ENCODE data around the gene OR8B4.
"Not testable (repeated sequence)": the region's sequence is repeated elsewhere in the genome, so short reads cannot be mapped to it uniquely, and the experiment has no call there.

The OR8B4 gene

GRCh38 chr11:124403186-124403585 lies 21.5 kb downstream of the OR8B4 start:
- DNase-seq, result not testable (repeated sequence)

- peak; percentile 76 for DNase-seq
Measured at GRCh38 chr11:124402326-124402922, 22.2 kb downstream of the OR8B4 start.

GRCh38 chr11:124398924-124399323 lies 25.7 kb downstream of the OR8B4 start, which contains the start of gene OR8B3:
Gene OR8B3, minus strand, starts transcription at chr11:124399024. Its CDS starts 1,673 bp downstream, at chr11:124397351.
- DNase-seq, result no peak

DNA sequence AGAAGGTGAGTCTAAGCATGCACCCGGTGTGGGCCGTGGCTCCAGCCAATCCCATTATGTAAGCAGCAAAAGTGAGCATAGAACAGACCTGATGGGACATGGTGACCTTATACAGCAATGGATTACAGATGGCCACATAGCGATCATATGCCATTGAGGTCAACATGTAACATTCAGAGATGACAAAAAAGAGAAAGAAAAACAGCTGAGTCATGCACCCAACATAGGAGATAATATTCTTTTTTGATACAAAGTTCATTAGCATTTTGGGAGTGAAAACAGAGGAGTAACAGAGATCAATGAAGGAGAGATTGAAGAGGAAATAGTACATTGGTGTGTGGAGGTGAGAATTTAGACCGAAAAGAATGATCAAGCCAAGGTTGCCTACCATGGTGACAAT lies 27.8 kb downstream of the OR8B4 start:
- not testable (repeated sequence) for DNase-seq

DNA sequence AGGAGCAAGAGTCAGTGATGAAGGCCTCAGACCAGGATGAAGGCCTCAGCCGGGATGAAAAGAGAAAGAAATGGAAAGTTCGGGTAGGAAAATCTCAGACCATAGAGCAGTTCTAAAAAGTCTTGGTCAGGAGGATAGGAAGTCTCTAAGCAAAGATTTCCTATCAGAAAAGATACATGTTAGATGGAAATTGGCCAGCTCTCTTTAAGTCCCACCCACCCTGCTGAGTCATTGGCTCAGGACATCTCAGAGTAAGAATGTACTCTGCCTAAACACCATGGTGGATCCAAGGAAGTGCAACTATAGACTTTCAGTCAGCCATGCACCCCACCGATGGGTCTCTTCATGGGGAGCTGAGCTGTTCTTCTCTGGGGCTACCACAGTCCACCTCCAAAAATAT lies 30.3 kb downstream of the OR8B4 start:
- DNase-seq, result no peak

- DNase-seq, result no peak
Measured at GRCh38 chr11:124384399-124384798, 40.3 kb downstream of the OR8B4 start, which contains the start of gene OR8B2. Gene OR8B2, minus strand, starts transcription at chr11:124384499. Its CDS starts 1,156 bp downstream, at chr11:124383343.

- not testable (repeated sequence) for DNase-seq
Measured at GRCh38 chr11:124382857-124383256, 41.8 kb downstream of the OR8B4 start.

DNA sequence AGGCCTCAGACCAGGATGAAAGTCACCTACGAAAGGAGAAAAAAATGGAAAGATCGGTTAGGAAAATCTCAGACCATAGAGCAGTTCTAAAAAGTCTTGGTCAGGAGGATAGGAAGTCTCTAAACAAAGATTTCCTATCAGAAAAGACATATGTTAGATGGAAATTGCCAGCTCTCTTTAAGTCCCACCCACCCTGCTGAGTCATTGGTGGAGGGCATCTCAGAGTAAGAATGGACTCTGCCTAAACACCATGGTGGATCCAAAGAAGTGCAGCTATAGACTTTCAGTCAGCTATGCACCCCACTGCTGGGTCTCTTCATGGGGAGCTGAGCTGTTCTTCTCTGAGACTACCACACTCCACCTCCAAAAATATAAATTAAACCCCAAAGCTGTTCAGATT lies 44.1 kb downstream of the OR8B4 start:
- DNase-seq, result no peak

- no peak for DNase-seq
Measured at GRCh38 chr11:124376280-124376679, 48.4 kb downstream of the OR8B4 start.
